SK-N-MC (cell line): ENCODE measurements around the gene PTPRM.

Experiments used
- EZH2 ChIP-seq: fragments of 200-600 bp; sonication (generic); IDR thresholded peaks from one replicate; pipeline ENCODE4 v1.6.1; 2017; ENCODE audit warnings: antibody characterized with exemption
- FOXP2 ChIP-seq: optimal IDR thresholded peaks from 2 replicates; pipeline ENCODE3; 2011; ENCODE audit warnings: mild to moderate bottlenecking, moderate library complexity; ENCODE audit not compliant: insufficient read depth; ENCODE audit errors: extremely low read length, control extremely low read depth
- POLR2AphosphoS5 ChIP-seq: IDR thresholded peaks from 2 replicates; pipeline ENCODE4 v1.6.1; 2012; ENCODE audit warnings: mild to moderate bottlenecking, low read depth, low read length, borderline replicate concordance

- TF ChIP-seq POLR2AphosphoS5, result no peak
- TF ChIP-seq EZH2, result no peak
- no peak for TF ChIP-seq FOXP2
Observed at GRCh38 chr18:7918701-7919100, 351.6 kb downstream of the PTPRM start.
